ENCODE data around the gene PIEZO1.

Gene PIEZO1

GRCh38 chr16:88736088-88736487 lies 48.9 kb downstream of the PIEZO1 start:
- no peak for DNase-seq (ENCODE audit: low spot score)

- no peak for DNase-seq (ENCODE audit: low spot score)
These were observed 49.4 kb downstream of the PIEZO1 start for GRCh38 chr16:88735616-88736015.

- no peak for DNase-seq (ENCODE audit: low spot score)
These were observed 49.9 kb downstream of the PIEZO1 start for GRCh38 chr16:88735121-88735520.

DNA sequence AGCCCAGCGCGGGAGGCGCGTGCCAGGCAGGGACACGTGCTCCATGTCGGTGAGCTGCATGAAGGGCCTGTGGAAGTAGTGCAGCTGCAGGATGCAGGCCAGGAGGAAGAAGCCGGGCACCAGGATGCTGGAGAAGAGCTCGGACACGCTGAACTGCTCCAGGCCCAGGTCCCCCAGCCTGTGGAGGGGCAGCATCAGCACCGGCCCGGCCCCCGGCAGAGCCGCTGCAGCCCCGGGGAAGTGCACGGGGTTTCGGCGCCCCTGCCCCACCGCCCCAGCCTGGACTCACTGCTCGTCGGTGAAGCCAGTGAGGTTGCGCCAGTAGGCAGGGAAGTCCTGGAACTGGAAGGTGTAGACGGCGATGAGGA lies 50.7 kb downstream of the PIEZO1 start:
- no peak for DNase-seq (ENCODE audit: low spot score)

DNA sequence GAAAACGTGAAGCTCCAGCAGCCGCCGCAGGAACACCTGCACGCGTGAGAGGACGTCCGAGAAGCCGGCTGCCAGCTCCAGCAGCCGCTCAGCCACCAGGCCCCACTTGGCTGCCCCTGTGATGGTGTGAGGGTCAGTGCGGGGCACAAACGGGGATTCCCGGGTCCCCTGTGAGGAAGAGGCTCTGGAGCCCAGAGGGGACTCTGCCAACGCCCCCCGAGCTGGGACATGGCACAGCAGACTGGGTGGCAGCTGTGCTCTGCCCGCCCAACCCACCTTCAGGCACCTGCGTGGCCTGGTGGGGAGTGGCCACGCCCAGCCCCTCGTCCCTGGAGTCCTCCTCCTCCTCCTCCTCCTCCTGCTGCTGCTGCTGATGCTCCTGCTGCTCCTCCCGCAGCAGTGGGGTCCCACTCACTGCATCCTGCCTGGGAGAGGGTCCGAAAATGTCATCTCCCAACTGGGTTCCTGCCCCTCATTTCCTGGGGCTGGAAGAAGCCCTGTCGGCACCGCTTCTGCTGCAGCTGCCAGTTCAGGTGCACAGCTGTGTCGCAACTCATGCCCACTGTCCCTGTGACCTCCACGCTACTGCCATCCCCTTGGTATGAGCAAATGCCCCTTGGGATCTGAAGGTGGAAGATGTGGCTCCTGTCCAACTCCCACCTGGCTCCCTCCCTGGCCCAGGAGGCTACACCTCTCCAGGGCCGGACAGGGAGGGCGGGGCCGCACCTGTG lies 51.2 kb downstream of the PIEZO1 start:
- no peak for DNase-seq (ENCODE audit: low spot score)

DNA sequence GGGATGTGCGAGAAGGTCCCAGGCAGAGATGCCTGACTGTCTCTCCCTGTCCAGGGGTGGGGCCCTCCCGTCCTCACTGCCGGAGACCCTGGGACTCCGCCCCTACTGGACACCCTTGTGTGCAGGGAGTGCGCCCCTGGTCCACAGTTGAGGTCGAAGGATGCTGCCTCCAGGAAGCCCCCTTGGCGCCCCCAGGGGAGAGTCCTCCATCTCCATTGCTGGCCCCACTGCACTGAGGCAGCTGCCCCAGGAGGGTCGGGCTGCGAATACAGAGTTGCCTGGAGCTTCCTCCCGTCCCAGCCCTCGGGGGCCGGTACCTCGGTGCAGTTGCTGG lies 52.1 kb downstream of the PIEZO1 start:
- DNase-seq (ENCODE audit: low spot score), result no peak

- no peak for DNase-seq (ENCODE audit: low spot score)
These were observed 52.7 kb downstream of the PIEZO1 start for GRCh38 chr16:88732172-88732960.

DNA sequence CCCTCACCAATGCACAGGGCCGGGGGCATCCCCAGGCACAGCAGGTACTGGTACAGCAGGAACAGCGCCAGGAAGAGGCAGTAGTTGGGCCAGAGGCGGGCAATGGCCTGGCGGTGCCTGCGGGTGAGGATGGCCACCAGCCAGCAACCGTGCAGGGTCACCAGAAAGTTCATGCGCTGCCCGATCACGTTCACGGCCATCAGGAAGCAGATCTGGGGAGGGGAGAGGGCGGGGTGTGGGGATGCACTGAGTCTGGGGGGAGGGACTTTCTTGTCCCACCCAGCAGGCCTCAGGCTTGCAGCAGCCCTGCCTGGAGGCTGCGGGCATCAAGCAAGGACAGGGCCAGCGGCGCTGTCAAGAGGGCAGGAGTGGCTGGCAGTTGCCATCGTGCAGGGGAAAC lies 53.3 kb downstream of the PIEZO1 start:
- peak; percentile 69 for DNase-seq (ENCODE audit: low spot score)

GRCh38 chr16:88730632-88731607 lies 54.1 kb downstream of the PIEZO1 start:
- peak; percentile 81 for DNase-seq (ENCODE audit: low spot score)

GRCh38 chr16:88727871-88728270 lies 57.1 kb downstream of the PIEZO1 start:
- peak; percentile 96 for DNase-seq (ENCODE audit: low spot score)

GRCh38 chr16:88726981-88727380 lies 58.0 kb downstream of the PIEZO1 start:
- DNase-seq (ENCODE audit: low spot score), result no peak

DNA sequence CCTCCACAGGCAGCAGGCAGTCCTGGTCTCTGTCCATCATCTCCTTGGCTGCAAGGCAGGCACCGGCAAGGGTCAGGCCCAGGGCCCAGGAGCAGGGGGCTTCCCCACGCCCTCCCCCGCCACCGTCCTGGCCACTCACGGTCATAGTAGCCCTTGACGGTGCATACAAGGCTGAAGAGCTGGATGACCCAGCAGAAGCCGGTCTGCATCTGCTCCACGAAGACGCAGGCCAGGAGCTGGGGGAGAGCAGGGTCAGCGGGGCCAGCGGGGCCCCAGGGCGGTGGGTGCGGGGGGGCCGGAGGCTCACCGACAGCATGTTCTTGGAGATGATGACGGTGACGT lies 58.6 kb downstream of the PIEZO1 start:
- DNase-seq (ENCODE audit: low spot score), result no peak

DNA sequence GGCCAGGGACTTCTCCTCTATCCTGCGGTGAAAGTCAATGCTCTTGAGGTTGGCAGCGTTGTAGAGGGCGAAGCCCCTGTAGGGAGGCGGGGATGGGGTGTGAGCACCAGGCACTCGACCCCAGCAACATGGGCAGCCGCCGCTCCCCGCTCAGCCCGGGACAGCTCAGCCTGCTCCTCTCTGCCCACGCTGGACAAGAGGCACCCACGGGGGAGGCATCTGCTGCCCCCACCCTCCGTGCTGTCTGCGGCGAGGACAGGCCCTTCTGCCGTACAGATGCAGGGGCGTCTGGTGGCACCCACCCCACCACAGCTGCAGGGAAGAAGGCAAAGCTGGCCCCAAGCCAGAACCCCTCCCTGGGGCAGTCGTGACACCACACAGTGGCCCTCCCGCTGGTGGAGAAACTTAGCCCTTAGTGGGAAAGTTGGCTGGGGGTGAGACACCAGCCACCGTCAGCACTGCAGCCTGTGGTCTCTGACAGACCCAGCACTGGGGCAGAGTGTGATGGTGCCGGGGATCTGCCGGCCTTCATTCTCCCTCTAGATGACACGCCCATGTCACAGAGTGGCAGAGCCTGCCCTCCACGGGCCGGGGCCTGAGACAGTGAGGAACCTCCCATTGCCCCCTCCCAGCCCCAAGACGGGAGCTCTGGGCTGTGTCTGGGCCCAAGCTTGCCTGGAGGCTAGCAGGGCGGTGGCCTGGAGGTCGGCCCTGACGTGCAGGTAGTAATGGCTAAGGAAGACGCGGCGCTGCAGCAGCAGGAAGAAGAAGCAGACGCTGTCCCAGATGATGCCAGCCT lies 59.2 kb downstream of the PIEZO1 start:
- DNase-seq (ENCODE audit: low spot score), result no peak

- DNase-seq (ENCODE audit: low spot score), result no peak
These were observed 60.0 kb downstream of the PIEZO1 start for GRCh38 chr16:88724855-88725555.

DNA sequence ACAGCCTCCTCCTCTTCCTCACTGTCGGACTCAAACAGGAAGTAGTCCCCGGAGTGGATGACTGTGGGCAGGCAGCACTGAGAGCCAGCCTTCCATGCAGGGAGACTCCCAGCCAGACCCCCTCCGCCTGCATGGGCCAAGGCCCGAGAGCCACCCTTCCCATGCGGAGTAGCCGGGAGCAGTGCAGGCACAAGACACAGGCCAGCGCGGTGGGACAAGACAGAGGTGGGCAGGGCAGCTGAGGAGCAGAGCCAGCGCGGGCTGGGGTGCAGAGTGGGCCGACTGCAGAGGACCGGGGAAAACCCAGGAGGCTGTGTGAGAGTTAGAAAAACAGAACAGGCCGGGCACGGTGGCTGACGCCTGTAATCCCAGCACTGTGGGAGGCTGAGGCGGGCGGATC lies 61.1 kb downstream of the PIEZO1 start:
- DNase-seq (ENCODE audit: low spot score), result no peak

DNA sequence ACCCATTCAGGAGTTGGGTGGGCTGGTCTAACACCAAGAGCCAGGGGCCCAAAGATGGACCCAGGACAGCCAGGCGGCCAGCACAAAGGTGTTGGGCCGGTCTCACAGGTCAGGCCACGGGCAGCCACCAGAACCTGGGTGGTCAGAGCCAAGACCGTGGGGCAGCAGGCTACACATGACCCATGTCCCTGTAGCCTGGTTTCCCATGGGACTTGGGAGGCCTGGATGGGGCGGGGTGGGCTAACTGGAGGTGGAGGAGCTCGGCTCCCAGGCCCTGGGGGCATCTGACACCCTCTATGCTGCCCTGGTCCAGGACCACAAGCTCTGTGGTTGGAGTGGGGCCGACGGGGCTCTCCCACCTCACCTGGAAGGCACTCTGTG lies 61.5 kb downstream of the PIEZO1 start:
- no peak for DNase-seq (ENCODE audit: low spot score)

DNA sequence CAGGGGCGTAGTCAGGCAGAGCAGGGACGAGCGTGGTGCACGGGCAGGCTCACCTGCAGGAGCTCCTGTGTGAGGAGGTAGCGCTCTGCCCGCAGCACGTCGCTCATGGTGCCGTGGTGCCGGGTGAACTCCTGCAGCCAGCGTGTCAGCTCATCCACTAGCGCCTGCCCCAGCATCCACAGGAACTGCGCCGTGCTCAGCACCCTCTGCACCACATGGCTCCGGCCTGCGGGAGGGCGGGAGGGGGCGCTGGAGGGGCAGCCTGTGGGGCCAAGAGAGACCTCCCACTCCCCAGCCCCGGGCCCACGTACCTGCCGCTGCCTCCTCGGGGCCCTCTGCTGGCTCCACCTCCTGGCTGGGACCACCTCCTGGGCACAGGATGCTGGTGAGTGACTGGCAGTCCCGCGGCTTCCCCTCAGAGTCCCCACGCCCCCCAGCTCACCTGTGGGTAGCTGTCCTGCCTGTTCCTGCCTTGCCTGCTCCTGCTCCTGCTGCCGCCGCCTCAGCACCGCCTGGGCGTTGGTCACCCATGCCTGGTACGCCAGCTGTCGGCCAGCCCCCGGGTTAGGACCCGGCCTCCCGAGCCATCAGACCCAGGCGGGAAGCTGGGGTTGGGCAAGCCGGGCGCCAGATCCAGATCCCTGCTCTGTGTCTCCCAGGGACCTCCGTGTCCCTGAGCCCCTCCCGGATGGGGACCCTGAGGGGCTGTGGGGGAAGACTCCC lies 62.1 kb downstream of the PIEZO1 start:
- DNase-seq (ENCODE audit: low spot score), result no peak

DNA sequence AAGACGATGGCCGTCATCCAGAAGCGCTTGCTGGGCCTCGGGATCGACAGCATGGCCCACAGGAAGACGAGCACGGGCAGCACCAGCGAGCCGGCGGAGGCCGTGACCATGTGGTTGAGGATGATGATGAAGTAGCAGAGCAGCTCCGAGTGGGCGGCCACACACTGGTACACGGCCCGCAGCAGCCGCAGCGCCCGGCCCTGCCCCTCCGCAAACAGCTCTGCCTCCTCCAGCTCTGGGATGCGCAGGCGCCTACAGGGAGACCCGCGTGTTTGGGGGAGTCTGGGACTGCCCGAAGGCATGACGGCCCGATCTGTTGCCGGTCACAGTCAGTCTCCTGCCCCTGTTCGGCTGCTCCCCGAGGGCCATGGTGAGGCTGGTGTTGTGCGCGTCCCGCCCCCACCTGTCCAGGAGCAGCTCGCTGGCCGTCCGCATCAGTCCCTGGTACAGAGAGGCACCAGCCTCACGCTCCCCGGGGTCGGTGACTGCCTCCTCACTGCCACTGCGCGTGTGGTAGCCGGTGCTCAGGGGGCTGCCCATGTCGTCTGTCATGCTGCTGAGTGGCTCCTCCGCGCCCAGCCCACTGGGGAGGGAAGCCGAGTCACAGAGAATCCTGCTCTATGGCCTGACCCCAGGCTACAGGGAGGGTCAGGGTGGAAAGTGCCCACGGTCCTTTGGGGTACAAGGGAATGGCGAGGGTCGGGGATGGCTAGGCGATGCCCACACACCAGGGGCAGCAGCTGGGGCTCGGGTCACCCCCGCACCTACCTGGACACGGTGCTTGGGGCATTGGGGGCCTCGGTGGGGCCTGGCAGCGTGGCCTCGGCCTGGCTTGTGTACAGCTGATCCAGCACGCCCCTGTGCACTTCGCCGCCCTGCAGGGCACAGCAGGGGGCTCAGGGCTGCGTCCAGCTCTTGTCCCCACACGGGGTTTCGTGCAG lies 62.9 kb downstream of the PIEZO1 start:
- no peak for DNase-seq (ENCODE audit: low spot score)

DNA sequence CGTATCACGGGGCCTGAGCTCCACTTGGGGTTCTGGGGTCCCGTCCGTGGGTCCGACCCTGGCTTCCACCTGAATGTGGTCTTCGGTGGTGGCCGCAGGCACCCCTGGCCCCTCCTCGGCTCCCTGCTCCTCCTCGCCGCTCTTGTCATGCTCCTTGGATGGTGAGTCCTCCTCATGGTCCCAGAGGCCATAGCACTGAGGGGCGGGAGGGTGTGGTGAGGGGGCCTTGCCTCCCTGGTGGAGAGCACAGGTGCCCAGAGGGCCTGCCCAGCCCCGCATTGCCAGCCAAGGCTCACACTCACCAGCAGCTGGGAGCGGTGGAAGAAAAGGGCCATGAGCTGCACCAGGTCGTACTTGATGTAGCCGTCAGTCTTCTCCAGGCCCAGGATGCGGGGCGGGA lies 63.8 kb downstream of the PIEZO1 start:
- DNase-seq (ENCODE audit: low spot score), result no peak

Measured in SK-N-DZ (cell line).